NCI-H1694 (cell line): Measurements from ENCODE around the gene SLC35B2.
A peak's percentile ranks its signal among the peaks of the same experiment; 100 is the strongest.

Experiments
- DNase-seq: peaks from one replicate; lab custom pipeline; 2025; lab: John Stamatoyannopoulos, UW

SLC35B2 gene

DNA sequence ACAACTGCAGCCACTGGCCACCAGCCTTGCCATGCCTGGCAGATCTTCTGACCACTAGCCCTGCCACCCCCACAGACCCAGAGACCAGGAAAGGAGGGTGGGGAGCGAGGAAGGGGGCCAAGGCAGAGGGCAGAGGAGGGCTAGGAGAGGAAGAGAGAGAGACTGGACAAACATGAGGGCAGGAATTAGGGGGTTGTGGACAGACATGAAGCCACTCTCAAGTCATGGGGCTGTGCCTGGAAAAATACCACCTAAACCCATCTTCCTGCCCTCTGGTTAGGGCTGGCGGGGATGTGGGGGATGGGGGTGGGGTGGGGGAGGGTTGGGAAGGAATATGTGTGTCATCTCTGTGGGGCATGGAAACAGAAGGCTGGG lies 35.4 kb downstream of the SLC35B2 start:
- no peak for DNase-seq

DNA sequence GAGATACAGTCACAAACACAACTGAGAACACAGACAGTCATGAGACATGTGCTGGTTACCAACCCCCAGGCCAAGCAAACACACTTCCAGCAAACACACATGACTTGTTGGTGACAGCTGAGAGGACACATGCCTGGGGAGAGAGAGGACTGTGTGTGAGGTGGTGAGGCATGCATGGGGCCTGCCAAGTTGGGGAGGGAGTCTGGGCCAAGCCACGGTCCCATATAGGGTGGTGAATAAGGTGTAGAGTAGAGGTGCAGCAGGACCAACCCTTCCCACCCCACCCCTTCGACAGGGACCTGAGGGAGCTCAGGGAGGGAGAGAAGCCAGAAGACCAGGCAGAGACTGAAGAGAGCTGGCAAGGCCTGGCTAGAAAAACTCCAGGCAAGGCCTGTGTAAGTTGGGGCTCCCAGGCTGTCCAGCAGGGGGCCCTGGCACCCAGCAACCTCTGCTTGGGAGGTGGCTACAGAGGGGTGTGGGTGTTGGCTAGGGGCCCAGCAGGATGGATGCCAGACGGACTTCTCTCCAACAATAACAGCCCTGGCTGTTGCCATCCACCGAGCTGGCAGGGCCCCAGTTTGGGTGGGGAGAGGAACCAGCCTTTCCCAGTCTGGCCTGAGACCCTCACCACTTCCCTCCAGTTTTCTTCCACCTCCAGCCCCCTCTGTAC lies 35.9 kb downstream of the SLC35B2 start:
- DNase-seq = peak; percentile 83

DNA sequence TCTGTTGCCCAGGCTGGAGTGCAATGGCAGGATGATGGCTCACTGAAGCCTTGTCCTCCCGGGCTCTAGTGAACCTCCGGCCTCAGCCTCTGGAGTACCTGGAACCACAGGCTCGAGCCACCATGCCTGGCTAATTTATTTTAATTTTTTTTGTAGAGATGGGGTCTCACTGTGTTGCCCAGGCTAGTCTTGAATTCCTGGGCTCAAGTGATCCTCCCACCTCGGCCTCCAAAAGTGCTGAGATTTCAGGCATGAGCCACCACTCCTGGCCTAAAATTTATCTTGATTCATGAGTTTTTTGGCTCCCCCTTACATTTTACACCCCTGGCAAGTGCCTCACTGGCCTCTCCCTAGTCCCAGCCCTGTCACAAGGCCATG lies 36.4 kb downstream of the SLC35B2 start:
- no peak for DNase-seq

DNA sequence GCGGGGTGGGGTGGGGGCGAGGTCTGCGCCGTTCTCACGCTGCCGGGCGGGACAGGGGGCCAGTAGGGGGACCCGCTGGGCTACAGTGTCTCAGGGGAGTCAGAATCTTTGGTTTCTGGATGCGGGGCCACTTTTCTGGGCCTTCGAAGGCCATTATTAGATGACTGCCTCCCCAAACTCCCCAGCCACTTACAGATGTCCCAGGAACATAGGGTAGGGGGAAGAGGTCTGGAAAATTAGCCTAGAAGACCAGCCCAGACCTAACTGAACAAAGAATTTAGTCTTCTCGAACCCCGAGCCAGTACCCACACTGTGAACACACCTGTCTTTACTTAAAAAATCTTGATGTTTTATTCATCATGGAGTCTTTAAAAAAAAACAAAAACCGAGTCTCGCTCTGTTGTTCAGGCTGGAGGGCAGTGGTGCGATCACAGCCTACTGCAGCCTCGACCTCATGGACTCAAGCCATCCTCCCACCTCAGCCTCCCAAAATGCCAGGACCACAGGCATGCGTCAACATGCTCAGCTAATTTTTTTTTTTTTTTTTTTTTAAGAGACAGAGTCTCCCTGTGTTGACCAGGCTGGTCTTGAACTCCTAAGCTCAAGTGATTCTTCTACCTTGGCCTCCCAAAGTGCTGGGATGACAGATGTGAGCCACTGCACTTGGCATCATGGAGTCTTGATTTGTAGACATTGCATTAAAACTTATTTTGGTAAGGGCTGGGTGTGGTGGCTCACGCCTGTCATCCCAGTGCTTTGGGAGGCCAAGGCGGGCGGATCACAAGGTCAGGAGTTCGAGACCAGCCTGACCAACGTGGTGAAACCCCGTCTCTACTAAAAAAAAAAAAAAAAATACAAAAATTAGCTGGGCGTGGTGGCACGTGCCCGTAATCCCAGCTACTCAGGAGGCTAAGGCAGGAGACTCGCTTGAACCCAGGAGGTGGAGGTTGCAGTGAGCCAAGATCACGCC lies 37.2 kb downstream of the SLC35B2 start:
- DNase-seq = no peak

DNA sequence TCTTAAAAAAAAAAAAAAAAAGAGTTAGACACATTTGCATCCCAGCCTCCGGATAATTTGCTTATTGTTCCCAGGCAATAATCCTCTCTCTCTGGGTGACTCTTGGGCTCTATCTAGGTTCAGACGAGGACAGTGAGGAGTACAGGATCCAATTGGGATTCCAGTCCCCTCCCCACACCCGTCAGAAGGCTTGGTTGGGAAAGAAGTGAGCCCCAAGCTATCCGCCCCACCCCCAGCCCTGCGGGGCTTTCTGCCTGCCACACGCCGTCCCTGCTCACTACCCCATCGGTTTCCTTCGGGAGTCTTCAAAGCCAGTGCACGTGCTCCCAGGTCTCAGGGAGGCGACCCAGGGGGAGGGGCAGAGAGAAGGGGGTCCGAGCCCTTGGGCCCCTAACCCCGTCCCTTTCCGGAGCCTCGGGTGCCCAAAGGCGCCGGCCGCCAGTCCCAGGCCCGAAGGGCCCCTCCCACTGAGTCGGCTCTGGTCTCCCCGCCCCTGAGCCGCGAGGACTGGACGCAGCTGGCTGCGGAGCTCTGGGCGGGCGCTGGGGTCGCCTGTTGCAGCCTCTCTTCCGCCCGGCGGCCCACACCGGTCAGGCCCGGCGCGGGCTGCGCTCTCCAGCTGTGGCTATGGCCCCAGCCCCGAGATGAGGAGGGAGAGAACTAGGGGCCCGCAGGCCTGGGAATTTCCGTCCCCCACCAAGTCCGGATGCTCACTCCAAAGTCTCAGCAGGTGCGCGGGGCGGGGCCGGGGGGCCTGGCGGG lies 38.1 kb downstream of the SLC35B2 start:
- DNase-seq = no peak

DNA sequence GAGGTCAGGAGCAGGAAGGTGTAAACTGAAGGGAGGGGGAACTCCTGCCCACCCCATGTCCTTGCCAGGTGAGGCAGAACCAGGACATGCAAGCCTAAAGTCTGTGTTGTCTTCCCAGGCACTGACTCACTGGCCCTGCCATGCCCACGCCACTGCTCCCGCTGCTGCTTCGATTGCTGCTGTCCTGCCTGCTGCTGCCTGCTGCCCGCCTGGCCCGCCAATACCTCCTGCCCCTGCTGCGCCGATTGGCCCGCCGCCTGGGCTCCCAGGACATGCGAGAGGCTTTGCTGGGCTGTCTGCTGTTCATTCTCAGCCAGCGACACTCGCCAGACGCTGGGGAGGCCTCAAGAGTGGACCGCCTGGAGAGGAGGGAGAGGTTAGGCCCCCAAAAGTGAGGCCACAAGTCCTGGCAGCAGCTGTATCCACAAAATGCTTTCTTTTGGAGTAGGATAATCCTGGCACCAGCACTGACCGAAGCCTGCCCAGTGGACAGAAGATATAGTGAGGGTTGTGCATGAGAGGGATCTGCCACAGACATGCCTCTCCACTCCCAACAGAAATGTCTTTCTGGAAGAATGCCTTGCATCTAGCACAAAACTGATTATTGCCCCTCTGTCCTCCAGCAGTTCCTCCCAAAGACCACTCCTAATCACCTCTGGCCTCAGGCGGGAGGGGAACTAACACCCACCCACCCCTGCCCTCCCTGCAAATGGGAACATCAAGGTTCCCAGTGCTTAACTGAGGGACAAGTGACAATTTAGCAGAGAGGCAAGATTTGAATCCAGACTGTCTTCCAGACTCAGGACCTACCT lies 39.8 kb downstream of the SLC35B2 start:
- no peak for DNase-seq

DNA sequence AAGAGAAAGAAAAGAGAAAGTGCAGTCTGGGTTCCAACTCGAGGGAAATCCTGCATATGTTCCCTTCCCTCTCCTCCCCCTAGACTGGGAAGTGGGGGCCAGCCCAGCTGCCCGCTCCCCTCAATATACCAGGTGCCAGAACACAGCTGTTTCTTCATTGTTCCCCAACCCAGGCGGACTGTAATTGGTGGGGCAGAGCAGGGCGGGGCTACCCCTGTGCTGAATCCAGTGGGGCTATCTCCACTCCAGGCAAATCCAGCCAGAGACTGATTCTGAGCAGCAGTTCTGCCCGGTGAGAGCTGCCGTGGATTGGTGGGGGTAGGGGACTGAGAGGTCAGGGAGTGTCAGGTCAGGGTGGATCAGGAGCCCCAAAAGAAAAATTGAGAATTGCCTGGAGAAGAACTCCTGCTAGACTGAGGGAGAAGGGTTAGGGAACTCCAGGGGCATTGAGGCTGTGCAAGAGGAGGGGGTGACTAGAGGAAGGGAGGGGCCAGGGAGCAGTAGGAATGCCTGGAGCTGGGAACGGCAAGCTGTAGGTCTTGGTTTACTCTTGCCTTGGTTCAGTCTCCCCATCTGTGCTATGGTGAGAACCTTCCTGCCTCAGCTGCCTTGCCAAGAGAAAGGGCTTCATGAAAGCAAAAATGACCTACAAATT lies 40.5 kb downstream of the SLC35B2 start, which contains the start of gene MYMX:
TSS of gene MYMX (plus strand) at position 250 of the 655 bp plus-strand sequence. CDS start 546 bp downstream, outside the sequence.
- no peak for DNase-seq

DNA sequence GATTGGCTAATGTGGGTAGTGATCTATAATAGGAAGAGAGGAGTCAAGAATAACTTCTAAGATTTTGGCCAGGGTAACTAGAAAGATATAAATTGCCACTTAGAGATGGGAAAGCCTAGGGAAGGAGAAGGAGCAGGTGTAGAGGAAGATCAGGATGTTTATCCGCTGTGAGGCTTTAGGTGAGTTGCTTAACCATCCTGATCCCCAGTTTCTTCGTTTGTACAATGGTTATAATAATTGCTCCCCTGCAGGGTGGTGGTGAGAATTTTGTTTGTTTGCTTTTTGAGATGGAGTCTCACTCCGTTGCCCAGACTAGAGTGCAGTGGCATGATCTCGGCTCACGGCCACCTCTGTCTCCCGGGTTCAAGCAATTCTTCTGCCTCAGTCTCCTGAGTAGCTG lies 43.0 kb downstream of the SLC35B2 start:
- no peak for DNase-seq

DNA sequence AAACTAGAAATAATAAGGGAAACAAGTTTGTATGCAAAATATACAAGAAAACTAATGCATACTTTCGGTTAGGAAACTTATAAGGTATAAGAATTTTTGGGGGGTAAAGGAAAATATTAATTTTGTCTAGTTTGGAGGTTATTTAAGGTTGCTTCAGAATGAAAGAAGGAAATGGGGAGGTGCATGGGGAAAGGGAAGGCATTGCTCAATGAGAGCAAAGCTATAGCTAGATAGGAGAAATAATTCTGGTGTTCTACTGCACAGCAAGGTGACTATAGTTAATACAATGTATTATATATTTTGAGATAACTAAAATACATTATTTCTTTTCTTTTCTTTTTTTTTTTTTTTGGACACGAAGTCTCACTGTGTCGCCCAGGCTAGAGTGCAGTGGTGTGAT lies 46.0 kb downstream of the SLC35B2 start:
- DNase-seq = no peak

DNA sequence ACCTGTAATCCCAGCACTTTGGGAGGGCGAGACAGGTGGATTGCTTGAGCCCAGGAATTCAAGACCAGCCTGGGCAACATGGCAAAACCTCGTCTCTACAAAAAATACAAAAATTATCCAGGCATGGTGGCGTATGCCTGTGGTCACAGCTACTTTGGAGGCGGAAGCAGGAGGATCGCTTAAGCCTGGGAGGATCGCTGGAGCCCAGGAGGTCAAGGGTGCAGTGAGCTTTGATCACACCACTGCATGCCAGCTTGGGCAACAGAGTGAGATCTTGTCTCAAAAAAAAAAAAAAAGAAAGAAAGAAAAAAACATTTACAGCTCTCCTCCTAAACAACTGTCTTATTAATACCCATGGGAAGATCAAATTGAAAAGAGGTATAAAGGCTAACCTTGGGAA lies 49.4 kb downstream of the SLC35B2 start:
- DNase-seq = no peak
